Left ventricle myocardium inferior (tissue), 1 donor: ENCODE measurements around the gene DCUN1D2. TPM values are rescaled to one million over a fixed set of nuclear protein-coding genes. Genes with fewer than 3 reads are reported as not detected.

Experiments
- DNase-seq: peaks from one replicate; pipeline ENCODE4 v3.0.0-alpha.2; 2020
- H3K27ac ChIP-seq: fragments of 200-600 bp; replicated peaks from 2 replicates; pipeline ENCODE4 v1.8.0; 2021
- H3K27me3 ChIP-seq: fragments of 200-600 bp; 2 replicates; pipeline ENCODE4 v1.8.0; 2021; ENCODE audit warnings: low read depth
- H3K36me3 ChIP-seq: fragments of 200-600 bp; 2 replicates; pipeline ENCODE4 v1.8.0; 2021
- H3K4me1 ChIP-seq: fragments of 200-600 bp; 2 replicates; pipeline ENCODE4 v1.8.0; 2021
- H3K4me3 ChIP-seq: fragments of 200-600 bp; 2 replicates; pipeline ENCODE4 v1.8.0; 2021; ENCODE audit warnings: mild to moderate bottlenecking, moderate library complexity
- H3K9me3 ChIP-seq: fragments of 200-600 bp; replicated peaks from 2 replicates; pipeline ENCODE4 v1.8.0; 2021
- intact Hi-C: fragments of 100-400 bp; cut with micrococcal nuclease; formaldehyde crosslinking; loops from one replicate; pipeline ENCODE4 v1.11.0; 2022
- total RNA-seq: library from RNA; stranded (reverse); fragmentation: NEBNext Ultra II Directional; extraction: Animal tissue kit (Norgen Biotek cat#: 25700); gene quantifications from one replicate; pipeline ENCODE4 v1.2.1, GENCODE V29; 2021
- TF ChIP-seq, protein P1 (sequence below): fragments of 200-600 bp; IDR thresholded peaks from 2 replicates; pipeline ENCODE4 v1.8.0; 2021; ENCODE audit warnings: antibody characterized with exemption, mild to moderate bottlenecking, borderline replicate concordance
- donor health status: DM: no; HTN: yes; CAD: no; lungs with severe emphysema.

DCUN1D2 gene
- total RNA-seq, 1 donor from 2014 or later = 196 TPM

DNA sequence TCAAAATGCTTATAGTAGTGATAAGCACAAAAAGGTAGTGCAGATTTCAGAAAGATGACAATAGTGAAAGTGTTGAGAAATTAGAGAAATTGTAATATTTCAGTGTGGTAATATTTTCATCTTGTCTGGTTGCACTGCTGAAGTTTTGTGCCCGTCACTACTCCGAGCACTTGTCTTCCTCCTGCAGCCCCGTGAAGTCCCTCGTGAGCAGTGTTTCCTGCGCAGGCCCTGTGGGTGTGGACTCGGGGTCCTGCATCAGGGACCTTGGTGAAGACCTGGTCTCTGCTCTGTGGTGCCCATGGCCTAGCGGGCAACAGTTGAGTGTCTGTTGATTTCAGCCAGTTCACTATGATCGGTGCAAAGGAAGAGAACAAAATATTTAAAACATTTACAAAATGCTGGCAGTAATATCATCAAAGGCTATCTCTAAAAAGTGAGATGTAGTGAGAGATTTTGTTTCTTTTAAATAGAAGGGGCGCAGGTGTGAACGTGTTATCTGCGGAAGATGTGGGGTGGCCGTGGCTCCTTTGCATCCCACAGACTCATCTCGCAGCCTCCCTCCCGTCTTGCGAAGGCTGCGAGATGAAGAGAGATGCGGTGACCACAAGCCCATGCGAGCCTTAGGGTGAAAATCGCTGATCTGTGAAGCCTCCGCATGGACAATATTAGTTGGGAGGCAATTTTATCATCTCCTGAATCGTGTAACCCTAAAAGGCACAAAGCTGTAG, 27.7 kb upstream of the DCUN1D2 start:
- H3K9me3 ChIP-seq = no peaks in the 10 kb centered on the region
- H3K4me1 ChIP-seq = no peaks in the 10 kb centered on the region
- DNase-seq = no peak
- no peaks in the 10 kb centered on the region for H3K27me3 ChIP-seq
- no peak overlapping the region for H3K4me3 ChIP-seq
- H3K36me3 ChIP-seq = peaks cover 63% of the 10 kb centered on the region
- TF ChIP-seq, protein P1, sequence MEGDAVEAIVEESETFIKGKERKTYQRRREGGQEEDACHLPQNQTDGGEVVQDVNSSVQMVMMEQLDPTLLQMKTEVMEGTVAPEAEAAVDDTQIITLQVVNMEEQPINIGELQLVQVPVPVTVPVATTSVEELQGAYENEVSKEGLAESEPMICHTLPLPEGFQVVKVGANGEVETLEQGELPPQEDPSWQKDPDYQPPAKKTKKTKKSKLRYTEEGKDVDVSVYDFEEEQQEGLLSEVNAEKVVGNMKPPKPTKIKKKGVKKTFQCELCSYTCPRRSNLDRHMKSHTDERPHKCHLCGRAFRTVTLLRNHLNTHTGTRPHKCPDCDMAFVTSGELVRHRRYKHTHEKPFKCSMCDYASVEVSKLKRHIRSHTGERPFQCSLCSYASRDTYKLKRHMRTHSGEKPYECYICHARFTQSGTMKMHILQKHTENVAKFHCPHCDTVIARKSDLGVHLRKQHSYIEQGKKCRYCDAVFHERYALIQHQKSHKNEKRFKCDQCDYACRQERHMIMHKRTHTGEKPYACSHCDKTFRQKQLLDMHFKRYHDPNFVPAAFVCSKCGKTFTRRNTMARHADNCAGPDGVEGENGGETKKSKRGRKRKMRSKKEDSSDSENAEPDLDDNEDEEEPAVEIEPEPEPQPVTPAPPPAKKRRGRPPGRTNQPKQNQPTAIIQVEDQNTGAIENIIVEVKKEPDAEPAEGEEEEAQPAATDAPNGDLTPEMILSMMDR = no peak
- H3K27ac ChIP-seq = no peak overlapping the region
- intact Hi-C loops = no loop called here

DNA sequence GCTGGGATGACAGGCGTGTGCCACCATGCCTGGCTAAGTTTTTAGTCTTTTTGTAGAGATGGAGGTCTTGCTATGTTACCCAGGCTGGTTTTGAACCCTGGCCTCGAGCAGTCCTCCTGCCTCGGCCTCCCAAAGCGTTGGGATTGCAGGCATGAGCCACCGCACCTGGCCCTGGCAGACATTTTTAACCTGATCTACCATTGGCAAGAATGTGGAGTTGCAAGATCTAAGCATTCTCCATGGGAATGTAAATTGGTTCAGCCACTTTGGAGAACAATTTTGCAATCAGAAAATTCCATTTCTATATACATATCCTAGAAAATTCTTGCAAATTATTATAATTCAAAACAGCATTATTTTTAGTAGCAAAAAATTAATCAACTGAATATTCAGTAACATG, 24.3 kb upstream of the DCUN1D2 start:
- no peak for DNase-seq
- TF ChIP-seq, protein P1 = no peak
- Histone ChIP-seq H3K4me3 (no peak overlapping the region), H3K9me3 (no peaks in the 10 kb centered on the region), H3K36me3 (peaks cover 57% of the 10 kb centered on the region), H3K27ac (no peak overlapping the region), H3K27me3 (no peaks in the 10 kb centered on the region), H3K4me1 (no peaks in the 10 kb centered on the region)
- intact Hi-C loops = no loop called here

DNA sequence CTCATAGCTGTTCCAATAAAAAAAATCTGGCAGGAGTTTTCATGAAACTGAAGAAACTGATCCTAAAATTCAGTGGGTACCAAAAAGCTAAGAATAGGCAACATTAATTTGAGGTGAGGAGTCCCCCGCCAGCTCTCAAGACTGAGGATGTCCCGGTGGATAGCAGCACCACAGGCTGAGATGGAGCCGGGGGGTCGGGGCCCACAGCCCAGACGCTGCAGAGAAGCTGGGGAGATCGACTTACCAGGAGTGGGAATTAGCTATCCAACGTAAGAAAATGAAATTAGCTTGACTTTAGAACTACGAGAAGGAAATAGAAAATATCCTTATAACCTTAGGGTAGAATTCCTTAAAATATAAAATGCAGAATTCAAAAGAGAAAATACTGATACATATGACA, 23.2 kb upstream of the DCUN1D2 start:
- Histone ChIP-seq H3K36me3 (peaks cover 60% of the 10 kb centered on the region), H3K4me3 (no peak overlapping the region), H3K4me1 (no peaks in the 10 kb centered on the region), H3K27me3 (no peaks in the 10 kb centered on the region), H3K27ac (no peak overlapping the region), H3K9me3 (no peaks in the 10 kb centered on the region)
- intact Hi-C loops = no loop called here
- DNase-seq = no peak
- TF ChIP-seq, protein P1 = no peak

DNA sequence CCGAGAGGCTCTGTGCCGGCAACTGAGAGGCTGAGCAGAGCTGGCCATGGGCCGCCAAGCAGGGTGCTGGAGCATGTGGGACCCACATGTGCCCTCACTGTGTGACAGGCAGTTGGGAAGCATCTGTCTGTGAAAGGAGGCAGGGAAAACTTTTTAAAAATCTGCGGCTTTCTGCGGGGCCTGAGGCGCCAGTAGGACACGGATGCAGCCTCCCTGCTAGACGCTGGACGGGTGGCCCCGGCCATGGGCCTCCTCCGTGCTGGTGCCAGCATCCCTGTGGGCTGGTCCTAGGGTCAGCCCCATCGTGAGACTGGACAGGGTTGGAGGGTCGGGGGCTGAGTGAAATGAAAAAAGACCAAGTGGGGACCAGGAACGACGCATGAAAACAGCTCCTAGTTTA, 20.9 kb upstream of the DCUN1D2 start:
- Histone ChIP-seq H3K36me3 (peaks cover 52% of the 10 kb centered on the region), H3K4me3 (no peak overlapping the region), H3K9me3 (no peaks in the 10 kb centered on the region), H3K27ac (no peak overlapping the region), H3K27me3 (no peaks in the 10 kb centered on the region), H3K4me1 (peaks cover 16% of the 10 kb centered on the region)
- DNase-seq = no peak
- TF ChIP-seq, protein P1 = no peak
- intact Hi-C loops = no loop called here

DNA sequence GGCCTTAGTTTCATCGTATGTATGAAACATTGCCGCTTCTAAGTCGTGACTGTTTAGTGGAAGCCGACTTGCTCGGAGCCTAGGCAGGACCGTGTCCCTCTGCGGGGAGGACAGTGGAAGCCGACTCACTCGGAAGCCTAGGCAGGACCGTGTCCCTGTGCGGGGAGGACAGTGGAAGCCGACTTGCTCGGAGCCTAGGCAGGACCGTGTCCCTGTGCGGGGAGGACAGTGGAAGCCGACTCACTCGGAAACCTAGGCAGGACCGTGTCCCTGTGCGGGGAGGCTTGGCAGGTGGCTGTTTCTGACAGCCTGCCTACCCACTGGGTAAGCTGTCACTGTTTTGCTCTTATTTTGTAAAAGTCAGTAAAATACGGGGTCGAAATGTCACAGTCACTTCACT, 20.4 kb upstream of the DCUN1D2 start:
- peaks cover 48% of the 10 kb centered on the region for H3K36me3 ChIP-seq
- no peak for DNase-seq
- no peaks in the 10 kb centered on the region for H3K9me3 ChIP-seq
- H3K4me3 ChIP-seq = no peak overlapping the region
- H3K4me1 ChIP-seq = peaks cover 21% of the 10 kb centered on the region
- intact Hi-C loops = no loop called here
- TF ChIP-seq, protein P1 = no peak
- no peaks in the 10 kb centered on the region for H3K27me3 ChIP-seq
- no peak overlapping the region for H3K27ac ChIP-seq
